ENCODE measurements around the gene EXOC6B.
"Not testable (repeated sequence)": the region's sequence is repeated elsewhere in the genome, so short reads cannot be mapped to it uniquely, and the experiment has no call there.

The EXOC6B gene

GRCh38 chr2:72427022-72427861 is 398.6 kb downstream of the EXOC6B start:
- DNase-seq (no peak), ATAC-seq (peak; percentile 23)

GRCh38 chr2:72425996-72426395 is 399.8 kb downstream of the EXOC6B start:
- ATAC-seq (no peak), DNase-seq (no peak)

- DNase-seq (no peak), ATAC-seq (no peak)
Measured at GRCh38 chr2:72423756-72424155, 402.1 kb downstream of the EXOC6B start.

GRCh38 chr2:72421771-72422379 is 404.0 kb downstream of the EXOC6B start:
- ATAC-seq, DNase-seq: not testable (repeated sequence)

GRCh38 chr2:72415781-72416475 is 409.9 kb downstream of the EXOC6B start:
- ATAC-seq (no peak), DNase-seq (no peak)

GRCh38 chr2:72415241-72415661 is 410.6 kb downstream of the EXOC6B start:
- no peak for ATAC-seq
- no peak for DNase-seq

GRCh38 chr2:72414137-72414760 is 411.6 kb downstream of the EXOC6B start:
- ATAC-seq (no peak), DNase-seq (no peak)

GRCh38 chr2:72413716-72414115 is 412.1 kb downstream of the EXOC6B start:
- DNase-seq (no peak), ATAC-seq (no peak)

- ATAC-seq = no peak
Measured at GRCh38 chr2:72412214-72412613, 413.6 kb downstream of the EXOC6B start.

GRCh38 chr2:72399879-72400278 is 426.0 kb downstream of the EXOC6B start:
- ATAC-seq = no peak
- no peak for DNase-seq

More at GRCh38 chr2:72412214-72412613, 413.6 kb downstream of the EXOC6B start:
- DNase-seq = no peak

GRCh38 chr2:72395096-72395495 is 430.7 kb downstream of the EXOC6B start:
- ATAC-seq = no peak
- DNase-seq = no peak

GRCh38 chr2:72394541-72395070 is 431.2 kb downstream of the EXOC6B start:
- no peak for DNase-seq
- ATAC-seq = no peak

- ATAC-seq (no peak), DNase-seq (no peak)
Measured at GRCh38 chr2:72389447-72389846, 436.4 kb downstream of the EXOC6B start.

- DNase-seq = no peak
- ATAC-seq = no peak
Measured at GRCh38 chr2:72388263-72388662, 437.6 kb downstream of the EXOC6B start.

- no peak for ATAC-seq
- no peak for DNase-seq
Measured at GRCh38 chr2:72386288-72386687, 439.5 kb downstream of the EXOC6B start.

GRCh38 chr2:72378753-72379348 is 447.0 kb downstream of the EXOC6B start:
- ATAC-seq (no peak), DNase-seq (no peak)

- ATAC-seq = no peak
- DNase-seq = no peak
Measured at GRCh38 chr2:72367530-72368225, 458.2 kb downstream of the EXOC6B start.

GRCh38 chr2:72363406-72363805 is 462.4 kb downstream of the EXOC6B start:
- ATAC-seq (no peak), DNase-seq (no peak)

- no peak for ATAC-seq
- DNase-seq = no peak
Measured at GRCh38 chr2:72362733-72363132, 463.1 kb downstream of the EXOC6B start.

GRCh38 chr2:72361521-72361920 is 464.3 kb downstream of the EXOC6B start:
- ATAC-seq = no peak
- no peak for DNase-seq

GRCh38 chr2:72361042-72361441 is 464.8 kb downstream of the EXOC6B start:
- ATAC-seq (no peak), DNase-seq (no peak)

All from stimulated activated naive CD8-positive, alpha-beta T cell treated with anti-CD3 and anti-CD28 coated beads, Interleukin-15, Interleukin-2, amounts not matched to agents 100 U/mL and 50 U/mL, for 24 hours (primary cell).